GM18873 (cell line): ENCODE results near the gene URB2.
"Not testable (repeated sequence)": the region's sequence is repeated elsewhere in the genome, so short reads cannot be mapped to it uniquely, and the experiment has no call there.

Experiments
- ATAC-seq: cut with Tn5 transposase; IDR thresholded peaks from one replicate; pipeline ENCODE4 v1.9.1; 2021; ENCODE audit warnings: mild to moderate bottlenecking, moderate library complexity, moderate number of reproducible peaks; ENCODE audit not compliant: unreplicated experiment, low FRiP score

Gene URB2

DNA sequence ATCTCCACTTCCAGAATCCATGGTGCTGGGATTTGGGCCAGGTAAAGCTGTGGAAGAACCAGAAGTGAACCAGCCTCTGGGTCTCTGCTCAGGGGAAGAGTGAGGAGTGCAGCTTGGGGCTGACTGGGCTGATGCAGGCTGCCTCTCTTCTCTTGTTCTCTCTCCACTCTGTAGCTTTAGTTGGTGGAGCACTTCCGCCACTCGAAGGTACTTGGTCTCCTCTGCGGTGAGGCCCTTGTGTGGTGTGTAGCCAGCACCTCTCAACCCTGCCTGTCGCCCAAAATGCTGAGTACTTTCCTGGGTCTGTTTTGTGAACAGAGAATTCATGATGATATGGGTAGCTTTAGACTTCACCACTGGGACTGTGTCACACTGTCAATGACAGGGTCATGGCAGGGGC is 63.2 kb downstream of the URB2 start:
- ATAC-seq, result no peak

GRCh38 chr1:229689904-229690303 is 63.9 kb downstream of the URB2 start:
- no peak for ATAC-seq

DNA sequence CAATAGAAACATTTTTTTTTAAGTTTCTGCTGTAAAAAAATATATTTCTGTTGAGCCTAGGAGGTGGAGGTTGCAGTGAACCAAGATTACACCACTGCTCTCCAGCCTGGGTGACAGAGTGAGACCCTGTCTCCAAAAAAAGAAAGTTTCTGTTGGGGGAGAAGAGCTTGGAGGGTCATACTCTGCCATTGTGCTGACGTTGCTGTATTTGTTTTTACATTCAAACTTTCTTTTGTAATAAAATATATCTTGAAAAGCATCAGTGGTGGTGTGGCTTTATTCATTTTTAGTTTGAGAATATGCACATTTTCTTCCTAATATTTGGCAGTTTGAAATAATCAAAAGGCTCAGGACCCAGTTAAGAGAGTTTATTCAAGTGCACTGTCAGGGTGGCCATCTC is 64.6 kb downstream of the URB2 start:
- ATAC-seq, result no peak

DNA sequence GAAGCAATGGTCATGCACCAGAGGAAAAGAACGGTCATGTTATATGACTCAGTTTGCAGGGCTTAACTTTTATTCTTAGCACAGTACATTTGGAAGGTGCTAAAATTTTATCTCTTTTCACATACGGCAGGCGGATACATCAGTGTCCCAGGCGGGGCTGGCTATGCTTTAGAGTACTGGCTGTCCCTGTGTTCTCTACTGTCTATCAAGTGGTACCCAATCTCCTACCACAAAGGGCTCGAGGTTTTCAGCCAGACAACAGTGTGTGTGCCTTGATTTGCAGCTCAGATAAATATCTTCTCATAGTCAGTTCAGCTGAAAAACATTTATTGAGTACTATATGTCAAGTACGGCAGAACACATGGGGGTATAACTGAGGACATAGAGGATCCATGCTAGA is 65.3 kb downstream of the URB2 start:
- no peak for ATAC-seq

DNA sequence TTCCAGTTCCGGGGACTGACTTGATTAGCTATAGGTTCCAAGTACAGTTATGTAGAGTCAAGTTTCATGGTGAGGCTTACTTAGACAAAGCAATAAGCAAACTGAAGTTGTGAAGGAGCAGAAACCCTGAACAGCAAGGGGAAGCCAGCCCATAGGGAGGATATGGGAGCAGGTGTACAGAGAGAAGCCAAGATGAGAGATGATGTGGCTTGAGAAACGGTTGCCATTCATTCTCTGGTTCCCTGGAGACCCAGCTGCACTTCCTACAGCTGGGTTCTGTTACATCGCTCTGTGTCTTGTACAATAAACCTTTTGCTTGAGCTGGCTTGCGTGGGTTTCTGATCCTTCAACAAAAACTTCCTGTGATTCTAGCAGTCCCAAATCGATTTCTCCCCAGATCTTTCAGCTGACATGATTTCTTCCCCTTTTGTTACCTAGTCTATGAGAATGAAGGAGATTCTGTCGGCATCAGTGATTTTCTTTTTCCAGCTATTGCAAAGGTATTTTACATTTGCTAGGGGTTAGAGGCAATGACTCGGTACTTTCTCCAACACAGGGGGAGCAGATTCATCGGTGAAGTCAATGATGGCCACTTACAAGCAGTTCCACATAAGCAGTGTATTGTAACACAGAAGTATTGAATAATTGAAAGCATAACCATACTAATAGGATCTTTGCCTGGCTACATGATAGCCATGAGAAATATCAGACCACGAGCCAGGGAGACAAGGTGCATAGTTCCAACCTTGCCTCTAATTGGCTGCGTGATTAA is 67.3 kb downstream of the URB2 start:
- ATAC-seq, result no peak

GRCh38 chr1:229694053-229694693 is 68.1 kb downstream of the URB2 start:
- no peak for ATAC-seq

DNA sequence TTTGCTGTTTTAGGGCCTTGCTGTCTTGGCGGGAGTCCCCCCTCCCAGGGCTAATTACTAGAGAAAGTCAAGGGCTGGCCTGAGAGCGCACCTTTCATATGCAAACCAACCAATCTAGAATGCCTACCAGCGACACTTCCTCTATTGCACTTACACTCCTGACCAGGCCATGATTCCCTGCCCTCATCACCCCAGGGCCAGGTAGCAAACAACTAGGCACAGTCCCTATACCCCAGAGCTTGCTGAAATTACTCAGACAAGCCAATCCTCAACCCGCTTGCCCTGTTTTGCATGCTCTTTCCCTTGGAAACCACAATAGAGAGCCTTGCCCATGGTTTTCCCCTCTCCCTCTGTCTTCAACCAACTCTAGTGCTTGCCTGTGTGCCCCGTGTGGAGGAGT is 70.3 kb downstream of the URB2 start:
- ATAC-seq, result no peak

- ATAC-seq, result no peak
Observed at GRCh38 chr1:229699613-229700267, 73.7 kb downstream of the URB2 start.

GRCh38 chr1:229704157-229704556 is 78.1 kb downstream of the URB2 start:
- no peak for ATAC-seq

DNA sequence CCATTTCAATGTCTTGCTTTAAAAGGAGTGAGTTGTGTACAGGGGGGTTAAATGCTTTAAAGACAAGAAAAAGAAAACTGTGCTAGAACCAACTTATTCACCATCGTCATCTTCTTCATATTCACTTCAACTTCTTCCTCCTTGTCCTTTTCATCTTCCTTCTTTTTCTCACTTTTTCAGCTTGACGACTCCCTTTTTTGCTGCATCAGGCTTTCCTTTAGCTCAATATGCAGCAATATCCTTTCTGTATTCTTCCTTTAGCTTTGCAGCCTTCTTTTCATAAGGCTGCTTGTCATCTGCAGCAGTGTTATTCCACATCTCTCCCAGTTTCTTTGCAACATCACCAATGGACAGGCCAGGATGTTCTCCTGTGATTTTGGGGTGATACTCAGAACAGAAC is 79.1 kb downstream of the URB2 start:
- ATAC-seq, result not testable (repeated sequence)

GRCh38 chr1:229707127-229707526 is 81.1 kb downstream of the URB2 start:
- not testable (repeated sequence) for ATAC-seq

DNA sequence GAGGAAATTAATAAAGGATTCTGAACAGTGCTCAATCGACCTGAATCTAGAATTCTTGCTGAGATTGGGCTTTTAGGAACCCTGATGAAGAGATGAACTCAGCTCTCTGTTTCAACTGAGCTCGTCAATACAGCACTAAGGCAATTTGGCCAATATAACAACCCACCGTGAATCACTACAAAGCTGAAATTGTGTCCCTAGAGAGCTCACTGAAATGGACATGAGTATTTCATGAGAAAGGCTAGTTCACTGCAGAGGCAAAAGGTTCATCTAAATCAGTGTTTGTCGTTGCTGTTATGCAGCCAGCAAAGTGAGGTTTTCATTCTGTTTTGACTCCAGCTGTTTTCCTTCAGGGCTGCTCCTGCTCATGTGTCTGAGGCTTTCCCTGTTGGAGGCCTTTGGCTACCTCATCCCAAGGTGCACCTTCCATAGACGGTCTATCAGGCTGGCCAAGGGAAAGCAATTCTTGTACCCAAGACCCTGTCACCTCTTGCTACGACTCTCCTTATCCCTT is 83.5 kb downstream of the URB2 start:
- ATAC-seq, result no peak
